ENCODE measurements around the gene NLN.

- TF ChIP-seq, protein P1, sequence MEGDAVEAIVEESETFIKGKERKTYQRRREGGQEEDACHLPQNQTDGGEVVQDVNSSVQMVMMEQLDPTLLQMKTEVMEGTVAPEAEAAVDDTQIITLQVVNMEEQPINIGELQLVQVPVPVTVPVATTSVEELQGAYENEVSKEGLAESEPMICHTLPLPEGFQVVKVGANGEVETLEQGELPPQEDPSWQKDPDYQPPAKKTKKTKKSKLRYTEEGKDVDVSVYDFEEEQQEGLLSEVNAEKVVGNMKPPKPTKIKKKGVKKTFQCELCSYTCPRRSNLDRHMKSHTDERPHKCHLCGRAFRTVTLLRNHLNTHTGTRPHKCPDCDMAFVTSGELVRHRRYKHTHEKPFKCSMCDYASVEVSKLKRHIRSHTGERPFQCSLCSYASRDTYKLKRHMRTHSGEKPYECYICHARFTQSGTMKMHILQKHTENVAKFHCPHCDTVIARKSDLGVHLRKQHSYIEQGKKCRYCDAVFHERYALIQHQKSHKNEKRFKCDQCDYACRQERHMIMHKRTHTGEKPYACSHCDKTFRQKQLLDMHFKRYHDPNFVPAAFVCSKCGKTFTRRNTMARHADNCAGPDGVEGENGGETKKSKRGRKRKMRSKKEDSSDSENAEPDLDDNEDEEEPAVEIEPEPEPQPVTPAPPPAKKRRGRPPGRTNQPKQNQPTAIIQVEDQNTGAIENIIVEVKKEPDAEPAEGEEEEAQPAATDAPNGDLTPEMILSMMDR (IDR thresholded peaks at IDR 0.05), result no peak
- TF ChIP-seq POLR2A (IDR thresholded peaks at IDR 0.05), result no peak
These were observed 28.0 kb downstream of the NLN start for GRCh38 chr5:65749956-65750355.

Data from adrenal gland (tissue), 5 donors.